ENCODE data around the gene SPINT2.

SPINT2 gene

DNA sequence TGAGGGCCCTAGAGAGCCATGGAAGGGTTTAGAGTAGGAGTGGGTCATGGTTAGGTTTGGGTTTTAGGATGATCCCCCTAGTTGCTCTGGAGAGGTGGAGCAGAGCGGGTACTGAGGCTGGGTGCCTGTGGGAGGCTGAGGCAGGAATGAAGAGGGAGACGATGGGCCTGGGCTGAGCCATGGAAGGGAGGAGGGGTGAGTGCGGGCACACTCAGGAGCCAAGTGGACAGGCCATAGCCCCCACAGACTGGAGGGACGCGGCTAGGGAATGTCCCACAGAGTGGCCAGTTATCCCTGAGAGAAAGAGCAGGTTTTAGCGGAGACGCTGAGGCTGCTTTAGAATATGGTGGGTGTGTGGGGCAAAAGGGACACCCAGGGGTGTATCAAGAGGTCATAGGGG, 65.3 kb downstream of the SPINT2 start:
- Histone ChIP-seq H3K9me3 (ENCODE audit: low read length) (no peaks in the 10 kb centered on the region), H3K9me2 (ENCODE audit: low read depth, low read length) (no peaks in the 10 kb centered on the region), H3K4me3 (ENCODE audit: low read depth, low read length, poor library complexity, severe bottlenecking) (no peak overlapping the region), H3K79me2 (ENCODE audit: insufficient read depth, low read length) (no peaks in the 10 kb centered on the region), H3K27ac (ENCODE audit: low read depth, low read length, poor library complexity, severe bottlenecking) (no peak overlapping the region), H3K4me1 (ENCODE audit: insufficient read depth, low read length, severe bottlenecking) (no peaks in the 10 kb centered on the region), H3K9ac (ENCODE audit: low read length) (no peak overlapping the region), H3F3A (ENCODE audit: insufficient read depth, low read length) (no peaks in the 10 kb centered on the region), H2AFZ (ENCODE audit: low read length) (no peak overlapping the region), H3K4me2 (ENCODE audit: low read length) (no peak overlapping the region), H4K20me1 (ENCODE audit: insufficient read depth, low read length) (no peaks in the 10 kb centered on the region), H3K36me3 (ENCODE audit: insufficient read depth, low read length) (no peaks in the 10 kb centered on the region; the same call in 1 of the 2 replicates), H3K27me3 (ENCODE audit: insufficient read depth, low read length) (no peaks in the 10 kb centered on the region)
- TF ChIP-seq, protein P1, sequence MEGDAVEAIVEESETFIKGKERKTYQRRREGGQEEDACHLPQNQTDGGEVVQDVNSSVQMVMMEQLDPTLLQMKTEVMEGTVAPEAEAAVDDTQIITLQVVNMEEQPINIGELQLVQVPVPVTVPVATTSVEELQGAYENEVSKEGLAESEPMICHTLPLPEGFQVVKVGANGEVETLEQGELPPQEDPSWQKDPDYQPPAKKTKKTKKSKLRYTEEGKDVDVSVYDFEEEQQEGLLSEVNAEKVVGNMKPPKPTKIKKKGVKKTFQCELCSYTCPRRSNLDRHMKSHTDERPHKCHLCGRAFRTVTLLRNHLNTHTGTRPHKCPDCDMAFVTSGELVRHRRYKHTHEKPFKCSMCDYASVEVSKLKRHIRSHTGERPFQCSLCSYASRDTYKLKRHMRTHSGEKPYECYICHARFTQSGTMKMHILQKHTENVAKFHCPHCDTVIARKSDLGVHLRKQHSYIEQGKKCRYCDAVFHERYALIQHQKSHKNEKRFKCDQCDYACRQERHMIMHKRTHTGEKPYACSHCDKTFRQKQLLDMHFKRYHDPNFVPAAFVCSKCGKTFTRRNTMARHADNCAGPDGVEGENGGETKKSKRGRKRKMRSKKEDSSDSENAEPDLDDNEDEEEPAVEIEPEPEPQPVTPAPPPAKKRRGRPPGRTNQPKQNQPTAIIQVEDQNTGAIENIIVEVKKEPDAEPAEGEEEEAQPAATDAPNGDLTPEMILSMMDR (IDR thresholded peaks at IDR 0.05; ENCODE audit: low read length): no peak
- no peak for TF ChIP-seq EZH2 (IDR thresholded peaks at IDR 0.05; ENCODE audit: borderline replicate concordance, low read length)

DNA sequence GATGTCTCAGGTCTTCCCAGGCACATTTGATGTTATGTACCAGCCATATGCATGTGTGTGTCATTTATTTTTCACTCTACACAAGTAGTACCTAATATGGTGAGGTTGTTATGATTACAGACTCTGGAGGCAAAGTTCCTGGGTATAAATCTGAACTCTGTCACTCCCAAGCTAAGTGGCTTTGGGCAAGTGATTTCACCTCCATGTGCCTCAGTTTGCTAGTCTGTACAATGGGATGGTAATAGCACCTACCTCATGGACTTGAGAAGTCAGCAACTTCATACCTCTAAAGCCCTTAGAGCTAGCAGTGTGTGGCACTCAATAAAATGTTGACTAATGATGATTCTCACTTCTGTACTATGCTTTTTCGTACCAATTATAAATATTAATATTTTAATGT, 67.4 kb downstream of the SPINT2 start:
- H3K9me3 ChIP-seq (ENCODE audit: low read length): no peaks in the 10 kb centered on the region
- no peak overlapping the region for H2AFZ ChIP-seq (ENCODE audit: low read length)
- no peak overlapping the region for H3K27ac ChIP-seq (ENCODE audit: low read depth, low read length, poor library complexity, severe bottlenecking)
- no peaks in the 10 kb centered on the region for H3K9me2 ChIP-seq (ENCODE audit: low read depth, low read length)
- H3K9ac ChIP-seq (ENCODE audit: low read length): no peak overlapping the region
- H3K27me3 ChIP-seq (ENCODE audit: insufficient read depth, low read length): no peaks in the 10 kb centered on the region
- H3K4me2 ChIP-seq (ENCODE audit: low read length): no peak overlapping the region
- no peak overlapping the region for H3K4me3 ChIP-seq (ENCODE audit: low read depth, low read length, poor library complexity, severe bottlenecking)
- no peak for TF ChIP-seq EZH2 (IDR thresholded peaks at IDR 0.05; ENCODE audit: borderline replicate concordance, low read length)
- TF ChIP-seq, protein P1 (IDR thresholded peaks at IDR 0.05; ENCODE audit: low read length): no peak
- no peaks in the 10 kb centered on the region for H4K20me1 ChIP-seq (ENCODE audit: insufficient read depth, low read length)
- H3K79me2 ChIP-seq (ENCODE audit: insufficient read depth, low read length): no peaks in the 10 kb centered on the region
- H3K36me3 ChIP-seq (ENCODE audit: insufficient read depth, low read length): no peaks in the 10 kb centered on the region; the same call in 1 of the 2 replicates
- H3F3A ChIP-seq (ENCODE audit: insufficient read depth, low read length): no peaks in the 10 kb centered on the region
- H3K4me1 ChIP-seq (ENCODE audit: insufficient read depth, low read length, severe bottlenecking): no peaks in the 10 kb centered on the region

- H3K9ac ChIP-seq (ENCODE audit: low read length): no peak overlapping the region
- H2AFZ ChIP-seq (ENCODE audit: low read length): no peak overlapping the region
- H4K20me1 ChIP-seq (ENCODE audit: insufficient read depth, low read length): no peaks in the 10 kb centered on the region
- no peak overlapping the region for H3K27ac ChIP-seq (ENCODE audit: low read depth, low read length, poor library complexity, severe bottlenecking)
- no peaks in the 10 kb centered on the region for H3K79me2 ChIP-seq (ENCODE audit: insufficient read depth, low read length)
- TF ChIP-seq, protein P1 (IDR thresholded peaks at IDR 0.05; ENCODE audit: low read length): no peak
- H3K27me3 ChIP-seq (ENCODE audit: insufficient read depth, low read length): no peaks in the 10 kb centered on the region
- no peaks in the 10 kb centered on the region for H3K9me3 ChIP-seq (ENCODE audit: low read length)
- H3K4me2 ChIP-seq (ENCODE audit: low read length): no peak overlapping the region
- no peaks in the 10 kb centered on the region; the same call in 1 of the 2 replicates for H3K36me3 ChIP-seq (ENCODE audit: insufficient read depth, low read length)
- H3K4me3 ChIP-seq (ENCODE audit: low read depth, low read length, poor library complexity, severe bottlenecking): no peak overlapping the region
- H3F3A ChIP-seq (ENCODE audit: insufficient read depth, low read length): no peaks in the 10 kb centered on the region
- no peaks in the 10 kb centered on the region for H3K9me2 ChIP-seq (ENCODE audit: low read depth, low read length)
- H3K4me1 ChIP-seq (ENCODE audit: insufficient read depth, low read length, severe bottlenecking): peaks cover 9% of the 10 kb centered on the region
These were observed 68.9 kb downstream of the SPINT2 start for GRCh38 chr19:38333245-38333644.

All from OCI-LY1 (cell line).